PC-9 (cell line): ENCODE results near the gene STK10.

Experiments used
- EZH2 ChIP-seq: fragments of 200-600 bp; sonication (generic); IDR thresholded peaks from 2 replicates; pipeline ENCODE4 v1.8.0; 2017; ENCODE audit warnings: antibody characterized with exemption, low read depth
- TF ChIP-seq, protein P1 (sequence below): fragments of 200-600 bp; sonication (generic); conservative IDR thresholded peaks from 2 replicates; pipeline ENCODE4 v1.6.1; 2017; ENCODE audit warnings: mixed run types, antibody characterized with exemption, mild to moderate bottlenecking, moderate library complexity

DNA sequence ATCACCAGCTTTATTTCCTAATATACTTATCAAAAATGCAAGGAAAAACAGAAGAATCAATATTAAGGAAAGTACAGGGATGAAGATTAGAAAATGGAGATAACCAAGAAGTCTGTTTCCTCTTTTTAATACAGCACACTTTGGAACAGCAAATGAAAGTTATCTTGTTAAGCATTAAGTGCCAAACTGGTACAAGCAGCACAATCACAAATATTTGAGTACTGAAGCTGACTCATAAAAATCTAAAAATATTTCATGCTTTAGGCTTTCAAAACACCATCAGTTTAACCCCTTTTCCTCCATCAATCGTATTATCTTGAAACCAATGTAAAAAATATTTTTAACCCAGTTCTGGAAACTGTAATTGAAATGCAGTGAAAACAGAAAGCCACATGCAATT, 184.3 kb downstream of the STK10 start:
- TF ChIP-seq, protein P1, sequence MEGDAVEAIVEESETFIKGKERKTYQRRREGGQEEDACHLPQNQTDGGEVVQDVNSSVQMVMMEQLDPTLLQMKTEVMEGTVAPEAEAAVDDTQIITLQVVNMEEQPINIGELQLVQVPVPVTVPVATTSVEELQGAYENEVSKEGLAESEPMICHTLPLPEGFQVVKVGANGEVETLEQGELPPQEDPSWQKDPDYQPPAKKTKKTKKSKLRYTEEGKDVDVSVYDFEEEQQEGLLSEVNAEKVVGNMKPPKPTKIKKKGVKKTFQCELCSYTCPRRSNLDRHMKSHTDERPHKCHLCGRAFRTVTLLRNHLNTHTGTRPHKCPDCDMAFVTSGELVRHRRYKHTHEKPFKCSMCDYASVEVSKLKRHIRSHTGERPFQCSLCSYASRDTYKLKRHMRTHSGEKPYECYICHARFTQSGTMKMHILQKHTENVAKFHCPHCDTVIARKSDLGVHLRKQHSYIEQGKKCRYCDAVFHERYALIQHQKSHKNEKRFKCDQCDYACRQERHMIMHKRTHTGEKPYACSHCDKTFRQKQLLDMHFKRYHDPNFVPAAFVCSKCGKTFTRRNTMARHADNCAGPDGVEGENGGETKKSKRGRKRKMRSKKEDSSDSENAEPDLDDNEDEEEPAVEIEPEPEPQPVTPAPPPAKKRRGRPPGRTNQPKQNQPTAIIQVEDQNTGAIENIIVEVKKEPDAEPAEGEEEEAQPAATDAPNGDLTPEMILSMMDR: no peak
- TF ChIP-seq EZH2: no peak
